Dedifferentiated amniotic fluid mesenchymal stem cell (primary cell): ENCODE results near the gene TEX54.

ENCODE experiments used
- DNase-seq: peaks from one replicate; pipeline ENCODE4 v3.0.0-alpha.2; 2016; ENCODE audit errors: extremely low spot score

The TEX54 gene

DNA sequence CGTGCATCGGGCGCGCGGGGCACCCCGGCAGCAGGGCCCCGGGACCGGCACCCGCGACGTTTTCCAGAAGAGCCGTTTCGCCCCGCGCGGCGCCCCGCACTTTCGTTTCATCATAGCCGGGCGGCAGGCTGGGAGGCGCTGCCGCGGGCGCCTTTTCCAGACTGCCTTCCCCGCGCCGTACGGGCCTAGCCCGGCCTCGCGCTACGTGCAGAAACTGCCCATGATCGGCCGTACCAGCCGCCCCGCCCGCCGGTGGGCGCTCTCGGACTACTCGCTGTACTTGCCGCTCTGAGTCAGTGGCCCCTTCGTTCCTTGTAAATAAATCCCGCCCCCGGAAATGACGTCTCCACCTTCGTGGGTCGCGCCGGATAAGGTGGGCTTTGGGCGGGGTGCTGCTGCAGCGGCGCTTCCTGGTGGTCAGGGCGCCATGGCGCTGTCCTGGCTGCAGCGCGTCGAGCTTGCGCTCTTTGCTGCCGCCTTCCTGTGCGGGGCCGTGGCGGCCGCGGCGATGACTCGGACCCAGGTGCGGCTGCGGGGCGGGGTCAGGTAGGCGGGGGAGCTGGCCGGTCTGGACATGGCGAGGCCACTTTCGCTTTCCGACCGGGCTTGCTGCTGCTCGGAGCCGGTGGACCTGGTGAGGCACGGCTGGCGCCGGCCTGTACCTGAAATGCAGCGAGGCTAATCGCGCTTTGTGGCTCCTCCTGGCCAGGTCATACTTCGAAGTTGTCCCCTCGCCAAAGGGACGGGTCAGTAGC lies 45.5 kb downstream of the TEX54 start, which contains the start of gene TMEM179B:
Gene TMEM179B, plus strand, starts transcription at position 398 of the 755 bp plus-strand sequence. Its CDS starts 30 bp downstream, at position 428.
- peak; percentile 98 for DNase-seq

DNA sequence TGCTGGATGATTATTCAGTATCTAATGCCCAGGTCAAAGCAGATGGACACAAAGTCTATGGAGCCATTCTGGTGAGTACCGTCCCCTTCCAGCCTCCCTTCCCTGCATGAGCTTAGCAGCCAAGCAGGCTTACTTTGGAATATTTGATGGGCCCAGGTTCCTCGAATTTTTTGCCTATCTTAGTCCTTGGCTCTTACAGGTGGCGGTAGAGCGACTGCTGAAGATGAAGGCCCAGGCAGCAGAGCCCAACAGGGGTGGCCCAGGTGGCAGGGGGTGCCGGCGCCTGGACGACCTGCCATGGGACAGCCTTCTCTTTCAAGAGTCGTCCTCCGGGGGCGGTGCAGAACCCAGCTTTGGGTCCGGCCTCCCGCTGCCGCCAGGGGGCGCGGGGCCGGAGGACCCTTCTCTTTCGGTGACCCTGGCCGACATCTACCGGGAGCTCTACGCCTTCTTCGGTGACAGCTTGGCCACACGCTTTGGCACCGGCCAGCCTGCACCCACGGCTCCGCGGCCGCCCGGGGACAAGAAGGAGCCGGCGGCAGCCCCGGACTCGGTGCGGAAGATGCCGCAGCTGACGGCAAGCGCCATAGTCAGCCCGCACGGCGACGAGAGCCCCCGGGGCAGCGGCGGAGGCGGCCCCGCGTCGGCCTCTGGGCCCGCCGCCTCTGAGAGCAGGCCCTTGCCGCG lies 46.2 kb downstream of the TEX54 start:
- peak; percentile 82 for DNase-seq

DNA sequence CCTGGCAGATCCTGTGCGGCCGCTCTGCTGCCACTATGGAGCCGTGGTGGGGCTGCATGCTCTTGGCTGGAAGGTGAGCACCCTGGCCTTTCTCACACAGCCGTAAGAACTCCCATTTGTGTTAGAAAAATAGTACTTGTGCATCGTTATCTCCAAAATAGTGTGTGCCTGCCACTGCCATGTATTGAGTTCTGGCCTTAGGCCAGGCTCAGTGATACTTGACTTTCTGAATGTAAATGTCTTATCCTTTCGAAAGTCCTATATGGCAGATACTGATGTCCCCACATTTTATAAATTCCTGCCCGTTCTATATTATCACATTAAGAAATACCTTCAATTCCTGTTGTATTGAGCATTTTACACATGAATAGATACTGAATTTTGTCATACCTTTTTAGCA lies 49.9 kb downstream of the TEX54 start:
- no peak for DNase-seq
